Activated CD8-positive, alpha-beta memory T cell treated with anti-CD3 and anti-CD28 coated beads, Interleukin-2, amount 50 U/mL, for 1 hour (primary cell): ENCODE data around the gene WDHD1.
"Not testable (repeated sequence)": the region's sequence is repeated elsewhere in the genome, so short reads cannot be mapped to it uniquely, and the experiment has no call there.

ENCODE experiments used
- DNase-seq: peaks from one replicate; pipeline ENCODE4 v3.0.0-alpha.2; 2020; ENCODE audit errors: extremely low read depth

Gene WDHD1

DNA sequence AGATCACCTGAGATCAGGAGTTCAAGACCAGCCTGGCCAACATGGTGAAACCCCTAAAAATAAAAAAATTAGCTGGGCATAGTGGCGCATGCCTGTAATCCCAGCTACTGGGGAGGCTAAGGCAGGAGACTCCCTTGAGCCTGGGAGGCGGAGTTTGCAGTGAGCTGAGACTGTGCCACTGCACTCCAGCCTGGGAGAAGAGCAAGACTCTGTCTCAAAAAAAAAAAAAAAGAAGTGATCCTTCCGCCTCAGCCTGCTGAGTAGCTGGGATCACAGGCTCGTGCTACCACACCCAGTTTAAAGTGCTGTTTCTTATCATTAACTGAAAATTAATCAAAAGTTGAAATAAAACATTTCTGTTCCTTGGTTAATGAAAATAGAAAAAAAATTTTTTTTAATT is 117.9 kb downstream of the WDHD1 start:
- DNase-seq: not testable (repeated sequence)

DNA sequence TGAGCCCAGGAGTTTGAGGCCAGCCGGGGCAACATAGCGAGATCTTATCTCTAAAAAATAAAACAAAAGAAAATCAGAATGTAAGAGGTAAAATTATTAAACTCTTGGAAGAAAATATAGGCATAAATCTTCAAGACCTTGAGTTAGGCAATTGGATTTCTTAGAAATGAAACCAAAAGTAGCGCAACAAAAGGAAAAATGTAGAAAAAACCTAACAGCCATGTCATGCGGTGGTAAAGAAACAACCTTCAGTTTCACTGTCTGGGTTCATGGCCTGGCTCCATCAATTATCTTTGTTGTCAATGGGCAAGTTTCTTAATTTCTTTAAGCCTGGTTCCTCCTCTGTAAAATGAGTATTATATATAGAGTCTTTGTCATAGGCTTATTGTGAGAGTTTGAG is 118.7 kb downstream of the WDHD1 start:
- DNase-seq: no peak

DNA sequence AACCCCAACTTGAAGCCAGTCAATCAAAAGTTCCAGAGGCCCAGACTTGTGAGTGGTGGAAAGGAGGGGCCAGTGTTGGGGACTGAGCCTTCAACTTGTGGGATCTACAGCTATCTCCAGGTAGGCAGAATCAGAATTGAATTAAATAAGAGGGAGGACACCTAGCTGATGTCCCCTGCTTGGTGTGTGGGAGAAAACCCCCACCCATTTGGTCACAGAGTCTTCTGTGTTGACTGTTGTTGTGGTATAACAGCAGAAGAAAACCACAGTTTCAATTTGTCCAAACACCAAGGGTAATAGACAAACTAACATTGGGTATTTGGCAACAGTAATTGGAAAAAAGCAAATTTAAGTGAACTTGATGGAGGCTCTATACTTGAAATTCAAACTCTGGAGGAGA is 120.8 kb downstream of the WDHD1 start:
- no peak for DNase-seq

DNA sequence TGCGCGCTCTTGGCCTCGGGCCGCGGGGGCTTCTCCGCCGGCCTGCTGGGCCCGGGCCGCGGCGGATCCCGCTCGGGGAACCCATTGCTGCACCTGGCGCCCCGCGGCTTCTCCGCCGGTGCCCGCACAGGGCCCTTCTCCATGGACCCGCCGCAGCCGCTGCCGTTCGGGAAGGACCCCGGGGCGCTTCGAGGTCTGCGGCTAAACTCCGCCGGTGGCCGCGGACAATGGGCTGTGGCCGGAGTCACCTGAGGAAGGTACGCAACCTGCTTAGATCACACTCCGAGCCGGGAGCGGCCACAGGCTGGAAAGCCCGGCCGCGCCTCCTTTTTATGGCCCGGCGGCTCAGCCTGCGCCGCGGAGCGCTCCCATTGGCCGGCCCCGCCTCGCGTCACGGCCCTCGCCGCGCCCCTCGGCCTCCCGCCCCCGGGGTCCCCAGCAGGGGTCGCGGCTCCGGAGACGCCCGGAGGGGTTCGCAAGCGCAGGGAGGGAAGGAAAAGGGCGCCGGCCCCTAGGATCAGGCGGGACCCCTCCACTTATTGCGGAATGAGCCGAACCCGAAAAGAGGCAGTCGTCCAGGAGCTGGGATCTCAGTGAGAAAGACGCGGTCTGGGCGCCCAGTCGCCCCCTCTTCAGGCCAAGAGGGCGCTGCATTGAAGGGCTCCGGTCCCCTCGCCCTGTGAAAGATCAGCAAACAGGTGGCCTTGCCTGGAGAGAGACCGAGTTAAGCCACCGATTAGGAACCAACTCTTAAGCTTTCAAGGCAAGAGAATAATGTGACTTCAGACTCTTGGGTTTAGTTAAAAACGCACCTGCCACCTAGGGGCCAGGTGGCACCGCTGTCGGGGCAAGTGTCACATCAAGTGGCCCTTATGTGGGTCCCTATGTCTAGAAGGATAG is 124.1 kb downstream of the WDHD1 start, which contains the start of gene GCH1:
GCH1 (minus strand) TSS at position 306 of the 900 bp plus-strand sequence; CDS start at position 143, 163 bp downstream.
- peak; percentile 37 for DNase-seq

DNA sequence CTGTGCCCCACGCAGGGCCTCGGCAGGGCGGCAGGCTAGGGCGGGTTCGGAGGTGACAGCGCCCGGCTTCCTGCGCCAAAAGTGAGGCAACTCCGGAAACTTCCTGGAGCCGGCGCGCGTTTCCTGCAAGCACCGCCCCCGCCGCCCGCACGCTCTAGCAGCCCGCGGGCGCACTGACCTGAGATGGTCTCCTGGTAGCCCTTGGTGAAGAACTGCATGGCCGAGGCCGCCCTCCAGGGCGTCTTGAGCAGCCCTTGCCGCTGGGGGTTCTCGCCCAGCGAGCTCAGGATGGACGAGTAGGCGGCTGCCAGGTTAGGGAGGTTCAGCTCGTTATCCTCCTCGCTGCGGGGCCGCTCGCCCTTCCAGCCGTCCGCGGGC is 124.8 kb downstream of the WDHD1 start:
- DNase-seq: peak; percentile 58

DNA sequence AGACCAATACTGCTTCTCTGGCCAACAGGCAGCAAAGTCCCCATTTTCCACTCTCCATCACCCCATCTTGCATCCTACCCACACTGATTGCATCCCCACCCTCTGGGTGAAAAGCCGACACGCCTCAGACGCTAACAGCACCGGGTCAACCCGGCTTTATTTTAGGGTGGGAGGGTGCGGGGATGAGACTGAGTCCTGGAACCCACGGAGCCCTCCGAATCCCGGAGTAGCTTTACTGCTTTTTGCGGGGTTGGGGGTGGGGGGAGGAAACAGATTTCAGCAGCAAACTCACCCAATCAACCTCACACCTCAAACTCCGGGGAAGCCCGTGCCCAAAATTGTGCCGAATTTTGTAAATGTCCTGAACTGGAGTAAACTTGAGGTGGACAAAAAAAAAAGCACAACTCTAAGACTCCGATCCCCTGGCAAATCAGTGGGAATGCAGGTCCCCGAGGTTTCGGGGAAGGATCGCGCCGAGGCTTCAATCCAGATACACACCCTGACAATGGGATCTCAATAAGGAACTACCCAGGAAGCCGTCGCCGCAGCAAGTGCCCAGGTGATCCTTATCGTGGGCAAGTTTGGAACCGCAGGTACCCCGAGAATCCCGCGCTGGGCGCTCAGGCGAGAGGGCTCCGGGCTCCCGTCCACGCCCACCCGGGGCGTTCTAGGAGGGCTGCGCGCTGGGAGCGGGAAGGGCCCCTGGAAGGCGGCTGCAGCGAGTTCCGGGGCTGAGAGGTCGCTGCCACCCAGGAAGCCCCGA is 125.3 kb downstream of the WDHD1 start:
- DNase-seq: no peak

DNA sequence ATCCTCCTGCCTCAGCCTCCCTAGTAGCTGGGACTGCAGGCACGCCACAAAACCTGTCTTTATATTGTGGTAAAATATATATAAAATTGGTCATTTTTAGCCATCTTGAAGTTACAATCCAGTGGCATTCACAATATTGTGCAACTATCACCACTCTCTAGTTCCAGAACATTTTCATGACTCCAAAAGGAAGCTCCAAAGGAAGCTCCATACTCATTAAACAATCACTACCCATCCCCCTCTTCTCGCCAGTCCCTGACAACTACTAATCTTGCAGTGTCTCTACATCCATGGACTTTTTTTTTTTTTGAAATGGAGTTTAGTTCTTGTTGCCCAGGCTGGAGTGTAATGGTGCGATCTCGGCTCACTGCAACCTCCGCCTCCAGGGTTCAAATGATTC is 127.3 kb downstream of the WDHD1 start:
- DNase-seq: no peak

DNA sequence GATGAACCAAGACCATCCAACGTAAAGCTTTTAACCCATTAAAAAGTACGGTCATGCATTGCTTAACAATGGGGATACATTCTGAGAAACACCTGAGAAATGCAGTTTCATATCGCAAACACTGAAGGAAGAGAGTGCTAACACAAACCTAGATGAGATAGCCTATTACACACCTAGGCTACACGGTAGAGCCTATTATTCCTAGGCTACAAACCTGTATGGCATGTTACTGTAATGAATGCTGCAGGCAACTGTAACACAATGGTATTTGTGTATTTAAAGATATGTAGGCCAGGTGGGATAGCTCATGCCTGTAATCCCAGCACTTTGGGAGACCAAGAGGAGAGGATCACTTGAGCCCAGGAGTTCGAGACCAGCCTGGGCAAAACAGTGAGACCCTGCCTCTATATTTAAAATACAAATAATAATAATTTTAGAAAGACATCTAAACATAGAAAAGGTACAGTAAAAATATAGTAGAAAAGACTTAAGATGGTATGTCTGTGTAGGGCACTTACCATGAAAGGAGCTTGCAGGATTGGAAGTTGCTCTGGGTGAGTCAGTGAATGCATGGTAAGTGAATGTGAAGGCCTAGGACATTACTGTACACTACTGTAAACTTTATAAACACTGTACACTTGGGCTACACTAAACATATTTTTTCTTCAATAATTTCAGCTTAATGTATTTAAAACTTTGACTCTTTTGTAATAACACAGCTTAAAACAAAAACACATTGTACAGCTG is 128.9 kb downstream of the WDHD1 start:
- not testable (repeated sequence) for DNase-seq

DNA sequence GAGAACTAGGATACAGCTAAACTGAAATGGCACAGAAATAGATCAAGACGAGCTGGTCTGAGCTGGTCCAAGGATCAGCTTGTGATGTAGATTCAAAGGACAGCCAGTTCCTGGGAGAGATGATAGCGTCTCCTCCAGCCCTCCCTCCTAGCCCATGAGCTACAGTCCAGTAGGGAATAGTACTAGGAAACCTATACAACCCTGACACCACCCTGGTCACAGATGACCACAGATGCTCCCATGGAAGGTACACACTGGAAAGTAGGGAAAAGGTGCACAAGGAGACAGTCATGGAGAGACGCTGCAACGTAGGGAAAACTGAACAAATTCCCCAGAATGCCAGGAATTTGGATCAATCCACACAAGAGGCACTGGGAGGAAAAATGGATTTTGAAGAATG is 131.2 kb downstream of the WDHD1 start:
- DNase-seq: no peak

DNA sequence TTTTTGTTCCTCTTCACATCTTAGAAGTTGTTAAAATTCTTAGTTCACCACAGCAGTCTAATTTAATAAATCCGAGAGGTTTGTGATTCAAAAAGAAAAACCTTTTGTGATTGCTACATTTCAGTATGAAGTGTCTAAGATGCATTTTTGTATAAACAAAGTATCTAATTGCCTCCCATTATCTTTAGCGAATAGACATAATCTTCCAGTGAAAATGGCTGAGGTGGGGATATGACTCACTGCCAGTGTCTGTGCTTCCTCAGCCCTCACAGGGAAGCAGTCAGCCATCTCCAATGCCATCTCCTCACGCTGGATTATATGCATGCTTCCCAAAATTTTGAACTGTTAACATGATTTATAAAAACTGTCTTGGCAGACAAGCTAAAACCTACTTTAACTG is 131.9 kb downstream of the WDHD1 start:
- DNase-seq: no peak

DNA sequence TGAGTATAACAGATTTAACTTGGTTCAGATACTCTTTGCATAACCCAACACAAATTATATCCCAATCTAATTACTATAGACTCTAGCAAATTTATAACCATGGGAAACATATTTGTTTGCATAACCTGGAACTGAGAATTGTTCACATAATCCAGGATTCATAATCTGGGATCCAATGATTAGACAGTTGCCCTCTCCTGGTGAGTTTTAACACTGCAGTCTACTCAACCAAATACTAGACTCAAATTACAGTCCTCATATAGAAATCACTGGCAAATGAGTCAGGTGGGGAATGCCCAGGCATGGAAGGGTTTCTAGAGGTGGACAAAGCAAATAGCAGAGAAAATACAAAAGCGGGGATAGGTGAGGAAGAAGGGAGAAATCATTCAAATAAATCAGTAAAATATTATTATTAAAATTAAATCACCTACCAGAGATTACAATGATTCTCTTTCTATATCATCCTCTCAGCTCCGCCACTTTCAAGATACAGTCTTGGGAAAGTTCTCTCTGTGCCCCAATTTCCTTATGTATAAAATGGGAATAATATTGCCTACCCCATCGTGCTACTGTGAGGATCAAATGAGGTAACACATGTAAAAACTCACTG is 133.6 kb downstream of the WDHD1 start:
- no peak for DNase-seq

DNA sequence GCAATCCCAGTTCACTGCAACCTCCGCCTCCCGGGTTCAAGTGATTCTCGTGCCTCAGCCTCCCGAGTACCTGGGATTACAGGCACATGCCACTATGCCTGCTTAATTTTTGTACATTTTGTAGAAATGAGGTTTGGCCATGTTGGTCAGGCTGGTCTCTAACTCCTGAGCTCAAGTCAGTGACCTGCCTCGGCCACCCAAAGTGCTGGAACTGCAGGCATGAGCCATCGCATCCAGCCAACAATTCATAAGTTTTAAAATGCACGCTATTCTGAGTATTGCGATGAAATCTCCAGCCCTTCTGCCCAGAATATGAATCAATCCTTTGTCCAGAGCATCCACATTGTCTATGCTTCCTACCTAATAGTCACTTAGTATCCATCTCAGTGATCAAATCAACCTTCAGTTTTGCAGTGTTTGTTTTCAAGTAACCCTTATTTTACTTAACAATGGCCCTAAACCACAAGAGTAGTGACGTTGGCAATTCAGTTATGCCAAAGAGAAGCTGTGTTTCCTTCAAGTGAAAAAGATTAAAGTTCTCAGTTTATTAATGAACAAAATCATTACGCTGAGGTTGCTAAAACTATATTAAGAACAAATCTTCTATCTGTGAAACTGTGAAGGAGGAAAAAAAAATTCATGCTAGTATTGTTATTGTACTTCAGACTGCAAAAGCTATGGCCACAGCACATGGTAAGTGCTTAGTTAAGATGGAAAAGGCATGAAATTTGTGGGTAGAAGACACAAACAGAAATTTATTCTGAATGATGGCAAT is 135.2 kb downstream of the WDHD1 start:
- DNase-seq: no peak

DNA sequence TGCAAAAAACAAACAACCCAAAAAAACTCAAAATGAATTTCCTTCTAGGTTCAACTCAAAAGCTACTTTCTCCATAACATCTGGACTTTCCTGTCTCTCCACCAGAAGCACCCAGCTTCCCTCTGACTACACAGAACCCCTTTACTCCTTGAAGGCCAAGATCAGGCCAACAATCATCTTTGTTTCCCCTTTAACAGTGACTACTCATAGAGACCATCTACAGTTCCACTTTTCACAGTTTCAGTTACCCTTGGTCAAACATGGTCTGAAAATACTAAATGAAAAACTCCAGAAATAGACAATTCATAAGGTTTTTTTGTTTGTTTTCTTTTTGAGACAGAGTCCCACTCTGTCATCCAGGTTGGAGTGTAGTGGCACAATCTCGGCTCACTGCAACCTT is 136.1 kb downstream of the WDHD1 start:
- no peak for DNase-seq

DNA sequence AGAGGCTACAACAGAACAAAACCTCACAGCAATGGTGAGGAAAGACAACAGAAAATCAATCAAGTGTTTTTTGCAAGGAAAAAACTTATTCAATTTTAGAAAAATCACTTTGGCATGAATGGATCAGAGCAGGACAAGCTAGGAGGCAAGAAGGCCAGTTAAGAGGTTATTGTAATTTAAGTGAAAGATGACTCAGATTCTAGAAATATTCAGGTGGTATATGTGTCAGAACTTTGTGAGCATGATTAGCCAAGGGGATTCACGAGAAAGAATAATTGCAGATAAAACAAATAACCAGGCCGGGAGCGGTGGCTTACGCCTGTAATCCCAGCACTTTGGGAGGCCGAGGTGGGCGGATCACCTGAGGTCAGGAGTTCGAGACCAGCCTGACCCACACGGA is 137.0 kb downstream of the WDHD1 start:
- no peak for DNase-seq
